Loucy (cell line): ENCODE measurements around the gene CACNA1C.

ENCODE experiments used
- CTCF ChIP-seq: fragments of 200-600 bp; sonication (generic); conservative IDR thresholded peaks from 2 replicates; pipeline ENCODE4 v1.5.1; 2014; ENCODE audit warnings: mild to moderate bottlenecking, antibody characterized with exemption, low read length
- EZH2phosphoT487 ChIP-seq: fragments of 200-600 bp; IDR thresholded peaks from 2 replicates; pipeline ENCODE4 v1.6.1; 2018; ENCODE audit warnings: antibody characterized with exemption, mild to moderate bottlenecking, moderate library complexity, borderline replicate concordance

- TF ChIP-seq CTCF (no peak), EZH2phosphoT487 (no peak)
These were observed 65.3 kb downstream of the CACNA1C start for GRCh38 chr12:2118061-2118460.
